Measurements from ENCODE around the gene FAM180B. TPM values are rescaled to one million over a fixed set of nuclear protein-coding genes. Genes with fewer than 3 reads are reported as not detected.
"Not testable (repeated sequence)": the region's sequence is repeated elsewhere in the genome, so short reads cannot be mapped to it uniquely, and the experiment has no call there.

The FAM180B gene
- total RNA-seq, 1 donor from 2014 or later: not detected

- intact Hi-C loops (cut with DNase I); DNase-seq (ENCODE audit: low spot score): not testable (repeated sequence)
These were observed 49.9 kb downstream of the FAM180B start for GRCh38 chr11:47636331-47636730.

Other genes with a start within 250 kb of the FAM180B start
- 1,860 TPM for gene MYBPC3, start 234.0 kb upstream of the FAM180B start, total RNA-seq
- gene SPI1, start 208.1 kb upstream of the FAM180B start, total RNA-seq: 12.0 TPM
- gene SLC39A13, start 178.1 kb upstream of the FAM180B start, total RNA-seq: 72.2 TPM
- 132 TPM for gene PSMC3, start 160.2 kb upstream of the FAM180B start, total RNA-seq
- 3.7 TPM for gene RAPSN, start 137.5 kb upstream of the FAM180B start, total RNA-seq
- 102 TPM for gene CELF1, start 33.5 kb upstream of the FAM180B start, total RNA-seq
- gene PTPMT1, start 21.1 kb upstream of the FAM180B start, total RNA-seq: 18.7 TPM
- 14.3 TPM for gene KBTBD4, start 7.7 kb upstream of the FAM180B start, total RNA-seq
- 234 TPM for gene NDUFS3, start 7.6 kb upstream of the FAM180B start, total RNA-seq
- gene C1QTNF4, start 7.7 kb downstream of the FAM180B start, total RNA-seq: 0.51 TPM
- 77.4 TPM for gene MTCH2, start 55.9 kb downstream of the FAM180B start, total RNA-seq
- 1.2 TPM for gene AGBL2, start 128.7 kb downstream of the FAM180B start, total RNA-seq
- 41.7 TPM for gene FNBP4, start 180.7 kb downstream of the FAM180B start, total RNA-seq